Epithelial cell of proximal tubule (primary cell): ENCODE measurements around the gene CALML4. TPM values are rescaled to one million over a fixed set of nuclear protein-coding genes. Genes with fewer than 3 reads are reported as not detected.

ENCODE experiments used
- DNase-seq: peaks from one replicate; pipeline ENCODE4 v3.0.0-alpha.2; 2011; ENCODE audit warnings: low read depth
- H3K4me3 ChIP-seq: 2 replicates; pipeline ENCODE4 v1.5.1; 2011; ENCODE audit warnings: low read depth, mild to moderate bottlenecking, low read length
- total RNA-seq: library from RNA; depleted of rRNA; stranded (reverse); fragments of >200 nt; gene quantifications from 2 replicates; pipeline ENCODE4 v1.2.3, GENCODE V29; 2015
- TF ChIP-seq, protein P1 (sequence below): conservative IDR thresholded peaks from 2 replicates; pipeline ENCODE4 v1.5.1; 2012; ENCODE audit warnings: low read depth, mild to moderate bottlenecking, low read length

CALML4 gene
- total RNA-seq, 1 donor from 2014 or later = 3.8 TPM

DNA sequence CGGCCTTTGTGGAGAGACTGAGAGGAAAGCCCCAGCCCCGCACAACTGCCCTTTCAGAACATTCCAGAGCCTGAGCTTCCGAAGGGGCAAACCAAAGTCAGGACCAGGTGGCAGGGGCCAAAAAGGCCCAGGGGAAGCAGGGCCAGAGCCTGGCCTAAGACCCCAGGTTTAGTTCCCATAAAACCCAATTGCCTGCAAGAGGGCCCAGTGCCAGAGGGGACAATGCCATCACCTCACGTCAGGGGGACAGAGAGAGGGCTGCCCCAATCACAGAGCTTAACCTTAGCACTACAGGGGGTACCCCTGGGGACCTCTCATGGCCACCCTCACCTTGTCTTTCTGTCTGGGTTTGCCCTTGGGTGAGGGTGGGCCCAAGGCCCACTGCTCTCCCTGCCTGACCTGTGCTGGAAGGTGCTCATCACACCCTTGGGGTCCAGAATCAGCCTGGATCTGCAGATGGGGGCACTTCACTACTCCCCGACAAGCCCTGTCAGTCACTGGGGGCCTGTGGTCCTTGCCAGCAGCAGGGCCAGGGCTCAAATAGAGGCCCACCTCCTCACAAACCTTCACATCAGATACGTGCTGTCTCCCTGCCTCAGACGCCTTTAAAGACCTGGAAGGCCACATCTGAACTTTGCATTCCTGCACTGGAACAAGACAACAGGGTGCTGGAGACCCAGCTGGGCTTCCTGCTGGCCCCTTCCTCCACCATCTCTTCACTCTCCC is 3.8 kb downstream of the CALML4 start:
- TF ChIP-seq, protein P1, sequence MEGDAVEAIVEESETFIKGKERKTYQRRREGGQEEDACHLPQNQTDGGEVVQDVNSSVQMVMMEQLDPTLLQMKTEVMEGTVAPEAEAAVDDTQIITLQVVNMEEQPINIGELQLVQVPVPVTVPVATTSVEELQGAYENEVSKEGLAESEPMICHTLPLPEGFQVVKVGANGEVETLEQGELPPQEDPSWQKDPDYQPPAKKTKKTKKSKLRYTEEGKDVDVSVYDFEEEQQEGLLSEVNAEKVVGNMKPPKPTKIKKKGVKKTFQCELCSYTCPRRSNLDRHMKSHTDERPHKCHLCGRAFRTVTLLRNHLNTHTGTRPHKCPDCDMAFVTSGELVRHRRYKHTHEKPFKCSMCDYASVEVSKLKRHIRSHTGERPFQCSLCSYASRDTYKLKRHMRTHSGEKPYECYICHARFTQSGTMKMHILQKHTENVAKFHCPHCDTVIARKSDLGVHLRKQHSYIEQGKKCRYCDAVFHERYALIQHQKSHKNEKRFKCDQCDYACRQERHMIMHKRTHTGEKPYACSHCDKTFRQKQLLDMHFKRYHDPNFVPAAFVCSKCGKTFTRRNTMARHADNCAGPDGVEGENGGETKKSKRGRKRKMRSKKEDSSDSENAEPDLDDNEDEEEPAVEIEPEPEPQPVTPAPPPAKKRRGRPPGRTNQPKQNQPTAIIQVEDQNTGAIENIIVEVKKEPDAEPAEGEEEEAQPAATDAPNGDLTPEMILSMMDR = no peak
- no peak overlapping the region for H3K4me3 ChIP-seq
- DNase-seq = no peak

DNA sequence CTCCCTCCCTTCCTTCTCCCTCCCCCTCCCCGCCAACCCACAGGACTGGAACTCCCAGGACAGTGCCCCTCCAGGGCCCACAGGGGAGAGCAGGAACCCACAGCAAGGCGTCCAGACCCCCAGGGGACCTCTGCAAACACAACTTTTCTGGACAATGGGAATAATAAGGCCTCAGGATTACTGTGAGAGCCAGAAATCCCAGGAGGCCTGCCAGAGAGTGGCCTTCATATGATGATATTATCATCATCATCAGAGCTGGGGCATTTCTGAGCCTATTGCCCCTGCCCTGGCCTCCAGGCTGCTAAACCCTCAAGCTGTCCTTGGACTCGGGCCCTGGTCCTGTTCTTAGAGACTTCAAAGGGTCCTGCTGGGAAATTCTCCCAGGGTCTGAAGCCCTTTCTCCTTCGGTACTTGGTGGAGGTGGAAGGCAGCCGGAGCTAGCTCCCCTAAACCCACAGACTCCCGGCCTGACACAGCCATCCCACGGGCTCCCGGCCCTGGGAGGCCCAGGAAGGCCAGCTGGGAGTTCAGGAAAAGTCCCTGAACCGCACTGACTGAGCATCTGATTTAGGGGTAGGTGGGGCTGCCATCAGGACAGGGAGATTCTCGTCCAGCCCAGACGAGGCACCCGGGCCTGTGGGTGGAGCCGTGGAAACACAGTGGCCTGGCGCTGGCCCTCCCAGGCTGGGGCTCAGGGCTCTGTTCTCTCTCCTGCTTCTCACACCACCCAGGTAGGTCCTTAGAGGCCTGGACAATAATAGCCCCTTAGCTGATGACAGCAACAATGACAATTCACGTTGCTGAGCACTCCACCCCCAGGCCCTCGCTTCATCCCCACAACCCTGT is 4.9 kb downstream of the CALML4 start:
- no peak overlapping the region for H3K4me3 ChIP-seq
- TF ChIP-seq, protein P1 = no peak
- no peak for DNase-seq

DNA sequence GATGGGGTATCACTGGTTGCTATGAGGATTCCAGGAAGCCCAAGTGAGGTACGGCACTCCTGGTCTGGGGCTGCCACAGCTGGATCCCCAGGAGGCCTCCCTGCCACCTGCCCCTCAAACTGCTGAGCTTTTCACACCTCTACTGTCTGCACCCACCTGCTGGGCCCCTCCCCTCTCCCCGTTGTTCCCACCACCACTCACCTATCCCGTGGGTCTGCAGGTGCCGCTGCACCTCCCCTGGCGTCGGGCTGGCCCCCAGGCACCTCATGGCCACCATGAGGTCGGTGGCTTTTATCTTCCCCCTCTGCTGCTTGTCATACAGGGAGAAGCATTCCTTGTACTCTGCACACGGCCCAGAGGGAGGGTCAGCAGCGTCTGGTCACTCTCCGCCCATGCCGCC is 5.8 kb downstream of the CALML4 start:
- H3K4me3 ChIP-seq = no peak overlapping the region
- no peak for DNase-seq

DNA sequence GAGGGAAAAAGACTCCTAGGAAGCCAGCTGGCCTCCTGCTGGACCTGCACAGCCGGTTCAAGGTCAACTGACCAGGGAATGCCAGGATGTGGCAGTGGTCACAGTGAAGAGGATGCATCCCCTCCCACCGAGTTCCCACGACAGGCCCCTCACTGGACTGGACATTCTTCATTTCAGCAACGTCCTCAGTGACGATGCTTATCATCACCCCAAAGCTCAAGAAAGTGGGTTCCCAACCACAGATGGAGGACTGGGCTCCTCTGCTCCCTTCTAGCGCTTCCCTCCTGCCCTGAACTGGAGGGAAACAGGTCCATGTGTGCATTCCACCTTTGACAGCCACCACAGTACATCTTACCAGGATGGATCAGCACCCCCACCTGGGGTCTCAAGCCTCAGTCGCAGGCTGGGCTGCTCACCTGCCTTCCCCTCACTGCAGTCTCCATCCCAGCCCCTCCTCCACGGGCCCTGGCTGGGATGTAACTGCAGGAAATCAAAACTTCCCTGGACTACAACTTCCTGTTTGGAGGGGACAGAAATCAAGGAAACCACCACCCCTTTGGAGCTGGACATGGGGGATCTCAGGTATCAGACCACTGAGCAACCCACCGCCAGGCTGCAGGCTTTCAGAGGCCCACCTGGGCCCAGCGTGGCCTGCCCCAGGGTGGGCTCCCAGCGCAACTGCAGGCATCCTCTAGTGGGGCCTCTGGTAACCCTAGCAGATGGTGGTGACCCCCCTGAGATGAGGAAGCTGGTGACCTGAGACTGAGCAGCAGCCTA is 7.3 kb downstream of the CALML4 start:
- no peak overlapping the region for H3K4me3 ChIP-seq
- TF ChIP-seq, protein P1 = no peak
- DNase-seq = no peak

More for the DNA sequence above, 5.8 kb downstream of the CALML4 start:
- TF ChIP-seq, protein P1 = no peak

DNA sequence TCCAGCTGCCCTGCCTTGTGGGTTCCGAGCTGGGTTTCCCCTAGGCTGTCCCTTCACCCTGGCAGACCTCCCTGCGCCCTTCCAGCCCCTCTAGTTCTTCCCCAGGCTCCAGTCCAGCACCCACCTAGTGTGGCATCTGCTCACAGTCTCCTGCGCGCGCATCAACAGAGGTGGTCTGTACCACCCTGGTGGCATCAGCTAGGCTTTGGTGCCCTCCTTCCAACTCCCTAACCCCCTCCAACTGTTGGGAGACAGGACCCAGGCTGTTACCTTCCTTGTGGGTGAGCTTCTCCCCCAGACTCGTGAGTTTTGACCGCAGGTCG is 8.0 kb downstream of the CALML4 start:
- DNase-seq = no peak
- TF ChIP-seq, protein P1 = no peak
- H3K4me3 ChIP-seq = no peak overlapping the region

DNA sequence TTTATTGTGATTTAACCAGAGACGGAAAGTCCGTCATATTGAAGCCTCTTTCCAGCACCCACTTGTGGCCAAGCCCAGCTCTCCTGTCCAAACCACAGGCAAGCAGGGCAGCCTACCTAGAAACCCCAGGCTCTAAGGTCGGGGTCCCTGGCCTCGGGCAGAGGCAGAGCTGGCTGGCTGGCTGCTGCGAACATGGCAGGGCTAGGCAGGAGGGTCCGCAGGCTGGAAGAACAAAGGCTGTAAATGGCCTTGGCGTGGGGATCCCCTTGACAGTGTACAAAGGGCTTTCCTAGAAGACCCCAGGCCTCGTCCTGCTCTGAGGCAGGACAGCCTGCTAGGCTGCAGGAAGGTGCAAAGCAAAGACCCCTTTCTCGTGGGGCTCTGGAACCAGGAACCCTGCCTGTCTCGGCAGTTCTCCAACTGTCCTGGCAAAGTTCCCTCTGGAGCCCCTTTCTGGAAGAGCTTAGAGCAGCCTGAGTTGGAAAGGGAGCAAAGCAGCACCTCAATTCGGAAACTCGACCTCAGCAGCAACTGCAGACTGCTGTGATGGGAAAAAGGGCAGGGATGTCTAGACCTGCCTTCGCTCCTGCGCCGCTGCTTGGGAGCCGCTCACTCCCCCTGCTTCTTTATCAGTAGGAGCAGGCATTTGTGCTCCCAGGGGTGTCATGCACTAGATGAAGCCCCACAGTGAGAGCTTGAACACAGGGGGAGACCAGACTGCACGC is 8.5 kb downstream of the CALML4 start:
- TF ChIP-seq, protein P1 = no peak
- no peak overlapping the region for H3K4me3 ChIP-seq
- DNase-seq = no peak
